HG03103 (cell line): ENCODE measurements around the gene EPN2.

ENCODE experiments used
- ATAC-seq: cut with Tn5 transposase; IDR thresholded peaks from one replicate; pipeline ENCODE4 v1.9.1; 2021; ENCODE audit warnings: low read depth; ENCODE audit not compliant: unreplicated experiment

Gene EPN2

DNA sequence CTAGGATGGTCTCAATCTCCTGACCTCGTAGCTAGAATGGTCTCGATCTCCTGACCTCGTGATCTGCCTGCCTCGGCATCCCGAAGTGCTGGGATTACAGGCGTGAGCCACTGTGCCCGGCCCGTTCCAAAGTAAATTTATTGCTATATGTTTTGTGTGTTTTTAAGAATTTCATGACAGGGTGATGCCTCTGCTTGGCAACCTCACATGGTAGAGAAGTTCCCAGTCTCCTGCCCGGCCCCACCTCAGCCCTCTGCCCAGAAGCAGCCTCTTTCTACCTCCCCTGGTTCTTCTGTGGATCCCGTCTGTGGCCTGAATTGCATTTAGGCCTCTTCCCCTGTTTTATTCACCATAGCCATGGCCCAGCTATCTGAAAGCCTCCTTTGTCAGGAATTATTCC is 70.4 kb downstream of the EPN2 start:
- ATAC-seq: no peak

DNA sequence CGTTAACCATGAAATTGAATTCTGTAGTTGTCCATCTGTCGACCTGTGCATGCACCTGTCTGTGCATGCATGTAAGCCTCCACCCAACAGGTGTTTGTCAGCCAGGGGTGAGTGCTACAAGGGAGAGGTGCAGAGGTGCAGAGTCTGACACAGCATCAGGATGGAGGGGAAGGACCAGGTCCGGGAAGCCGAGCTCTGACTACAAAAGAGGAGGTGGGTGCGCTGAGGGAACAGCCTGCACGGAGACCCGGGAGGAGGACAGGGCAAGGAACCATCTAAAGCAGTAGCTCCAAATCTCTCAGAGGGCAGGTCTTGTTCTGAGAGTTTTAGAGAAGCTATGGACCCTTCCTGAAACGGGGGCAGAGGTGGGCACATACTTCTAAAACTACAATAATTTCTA is 71.2 kb downstream of the EPN2 start:
- ATAC-seq: no peak

DNA sequence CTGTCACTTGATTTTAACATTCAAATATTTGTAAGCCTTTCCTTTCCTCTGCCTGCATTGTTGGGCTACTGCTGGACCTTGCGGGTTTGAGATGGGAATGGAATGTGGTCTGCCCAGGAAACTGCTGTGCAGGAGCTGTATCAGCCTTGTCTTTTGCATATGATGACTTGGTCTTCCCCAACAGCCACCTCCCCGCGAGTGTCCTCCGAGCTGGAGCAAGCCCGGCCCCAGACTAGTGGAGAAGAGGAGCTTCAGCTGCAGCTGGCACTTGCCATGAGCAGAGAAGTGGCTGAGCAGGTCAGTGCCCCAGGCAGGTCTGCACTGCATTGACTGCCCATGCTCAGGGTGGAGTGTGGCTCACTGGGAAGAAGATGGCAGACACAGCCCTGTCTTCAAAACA is 72.5 kb downstream of the EPN2 start:
- ATAC-seq: no peak

DNA sequence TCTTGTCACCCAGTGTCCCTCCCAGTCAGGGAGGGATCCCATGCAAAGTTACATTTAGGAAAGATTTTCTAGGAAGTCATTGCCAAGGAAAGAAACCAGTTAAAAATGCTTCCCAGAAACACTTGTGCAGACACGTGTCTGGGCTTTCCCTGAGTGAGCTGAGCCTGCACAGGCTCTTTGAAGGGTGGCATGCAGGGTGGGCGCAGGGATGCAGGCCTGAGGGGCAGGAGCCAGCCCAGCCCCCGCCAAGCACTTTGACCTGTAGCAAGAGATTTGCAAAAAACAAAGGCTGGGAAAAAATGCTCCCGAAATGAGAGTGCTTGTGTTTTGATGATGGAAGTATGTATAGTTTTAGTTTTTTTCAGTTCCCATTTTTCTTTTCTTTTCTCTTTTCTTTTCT is 73.0 kb downstream of the EPN2 start:
- ATAC-seq: no peak

DNA sequence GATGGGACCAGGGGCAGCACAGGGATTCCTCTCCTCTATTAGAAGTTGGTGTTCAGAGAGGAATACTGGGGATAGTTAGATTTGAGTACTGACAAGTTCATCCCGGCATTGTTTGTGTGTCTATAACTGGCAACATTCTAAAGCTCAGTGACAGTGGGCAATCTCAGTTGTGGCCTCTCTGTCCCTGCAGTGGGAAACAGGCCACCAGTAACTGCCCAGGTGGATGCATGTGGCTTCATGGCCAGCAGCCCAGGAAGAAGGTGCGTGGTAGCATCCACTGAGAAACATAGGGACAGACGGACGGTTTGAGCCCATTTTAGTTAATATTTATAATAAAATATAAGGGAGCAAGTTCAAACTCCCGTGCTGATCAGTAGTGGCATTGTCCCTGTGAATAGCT is 73.8 kb downstream of the EPN2 start:
- ATAC-seq: no peak

DNA sequence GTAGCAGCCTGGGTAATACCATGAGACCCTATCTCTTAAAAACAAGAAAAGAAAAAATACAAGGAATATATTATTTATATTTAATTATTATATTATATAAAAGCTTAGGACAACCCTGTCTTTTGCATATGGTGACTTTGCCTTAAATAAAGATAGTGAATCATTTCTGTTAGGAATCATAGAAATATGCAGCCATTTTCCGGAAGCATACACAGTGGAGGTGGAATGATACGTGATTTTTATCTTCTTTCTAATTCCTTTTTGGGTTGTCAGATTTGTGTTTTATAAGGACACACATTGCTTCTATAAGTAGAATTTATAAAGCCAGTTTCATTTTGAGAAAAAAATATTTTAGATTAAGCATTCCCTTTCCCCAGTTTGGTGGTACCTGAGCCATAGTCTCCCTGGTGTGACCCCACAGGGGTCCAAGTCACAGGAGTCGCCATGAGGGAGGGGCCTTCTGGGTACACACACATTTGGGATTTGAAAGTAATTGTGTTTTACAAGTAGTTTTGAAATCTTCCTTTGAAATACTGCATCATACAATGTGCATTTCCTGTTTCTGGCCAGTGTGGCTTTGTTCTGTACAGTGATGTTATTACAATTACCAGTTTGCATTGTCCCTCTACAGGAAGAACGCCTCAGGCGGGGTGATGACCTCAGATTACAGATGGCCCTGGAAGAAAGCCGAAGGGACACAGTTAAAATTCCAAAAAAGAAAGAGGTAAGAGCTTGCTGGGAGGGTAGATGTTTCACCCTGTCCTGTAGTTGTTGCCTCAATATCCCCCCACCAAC is 74.5 kb downstream of the EPN2 start:
- no peak for ATAC-seq

DNA sequence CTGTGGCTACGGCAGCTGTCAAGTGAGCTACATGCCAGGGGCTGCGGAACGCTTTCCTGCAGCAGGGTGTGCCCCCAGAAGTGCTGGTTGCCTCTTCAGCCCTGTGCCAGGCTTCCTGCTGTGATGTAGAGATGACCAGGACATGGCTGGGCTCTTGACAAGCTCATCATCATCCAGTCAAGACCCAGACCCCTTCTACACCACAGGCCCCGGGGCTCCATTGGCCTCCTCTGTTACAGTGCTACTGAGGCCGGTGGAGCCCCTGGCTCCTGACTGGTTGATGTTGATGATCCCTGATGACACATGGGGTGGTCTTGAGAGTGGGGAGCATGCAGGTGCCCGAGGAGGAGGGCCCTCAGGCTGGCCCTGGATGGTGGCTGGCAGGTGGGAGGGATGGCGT is 75.2 kb downstream of the EPN2 start:
- no peak for ATAC-seq

DNA sequence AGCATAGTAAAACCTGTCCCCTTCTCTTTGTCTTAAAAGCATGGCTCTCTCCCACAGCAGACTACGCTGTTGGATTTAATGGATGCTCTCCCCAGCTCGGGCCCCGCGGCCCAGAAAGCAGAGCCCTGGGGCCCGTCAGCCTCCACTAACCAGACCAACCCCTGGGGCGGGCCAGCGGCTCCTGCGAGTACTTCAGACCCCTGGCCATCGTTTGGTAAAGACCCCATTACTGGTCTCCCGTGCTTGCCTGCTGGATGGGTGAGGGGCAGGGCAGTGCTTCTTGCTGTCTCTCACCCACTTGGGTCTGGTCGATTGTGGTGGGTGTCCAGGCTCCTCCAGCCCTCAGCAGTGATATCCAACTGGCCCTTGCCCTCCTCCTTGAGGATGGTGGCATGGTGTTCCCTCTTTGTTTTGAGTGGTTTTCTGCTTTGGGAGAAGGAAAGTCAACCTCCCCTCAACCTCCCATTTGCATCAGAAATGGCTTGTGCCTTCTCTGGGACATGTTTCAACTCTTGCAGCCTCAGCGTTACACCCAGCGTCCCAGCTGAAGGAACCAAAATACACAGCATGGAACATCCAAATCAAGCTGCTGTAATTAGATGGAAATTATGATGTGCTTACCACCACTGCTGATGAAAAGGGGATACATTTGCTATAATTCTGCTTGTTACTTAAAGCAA is 76.0 kb downstream of the EPN2 start:
- no peak for ATAC-seq

DNA sequence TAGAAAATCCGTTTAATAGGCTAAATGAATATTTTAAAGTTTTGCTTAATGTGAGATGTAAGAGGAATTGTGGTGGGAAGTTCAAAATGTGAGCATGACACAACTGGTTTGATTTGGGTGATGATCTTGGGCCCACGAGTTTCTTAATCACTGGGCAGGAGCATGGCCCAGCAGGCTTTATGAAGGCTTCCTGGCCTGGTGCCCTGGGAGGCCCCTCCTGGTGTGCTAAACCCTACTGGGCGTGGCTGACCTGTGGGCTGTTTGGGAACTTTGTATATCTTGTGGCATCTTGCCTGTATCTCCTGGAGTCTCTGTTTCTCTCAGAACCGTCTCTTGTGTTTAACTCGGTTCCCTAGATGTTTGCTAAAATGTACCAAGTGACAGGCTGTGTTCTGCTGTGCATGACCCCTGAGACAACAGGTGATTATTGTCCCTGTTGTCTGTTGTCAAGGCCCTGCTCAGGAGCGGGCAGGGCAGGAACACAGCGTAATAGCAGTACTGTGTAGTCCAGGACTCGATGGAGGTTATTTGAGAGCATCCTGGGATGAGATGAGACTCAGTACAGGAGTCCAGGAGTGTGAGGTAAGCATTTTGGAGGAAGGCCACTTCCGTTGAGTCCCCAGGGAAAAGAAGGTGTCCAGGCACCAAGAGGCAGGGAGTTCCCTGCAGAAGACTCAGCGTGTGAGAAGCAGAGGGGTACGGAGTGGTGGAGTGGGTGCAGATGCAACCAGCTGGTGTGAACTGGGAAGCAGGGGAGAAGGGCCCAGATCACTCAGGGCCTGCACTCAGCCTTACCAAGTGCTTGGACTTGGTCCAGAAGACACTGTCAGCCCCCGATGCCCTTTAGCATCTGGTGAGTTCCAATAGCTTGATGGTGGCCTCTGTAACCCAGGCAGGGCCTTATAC is 76.8 kb downstream of the EPN2 start:
- ATAC-seq: no peak

DNA sequence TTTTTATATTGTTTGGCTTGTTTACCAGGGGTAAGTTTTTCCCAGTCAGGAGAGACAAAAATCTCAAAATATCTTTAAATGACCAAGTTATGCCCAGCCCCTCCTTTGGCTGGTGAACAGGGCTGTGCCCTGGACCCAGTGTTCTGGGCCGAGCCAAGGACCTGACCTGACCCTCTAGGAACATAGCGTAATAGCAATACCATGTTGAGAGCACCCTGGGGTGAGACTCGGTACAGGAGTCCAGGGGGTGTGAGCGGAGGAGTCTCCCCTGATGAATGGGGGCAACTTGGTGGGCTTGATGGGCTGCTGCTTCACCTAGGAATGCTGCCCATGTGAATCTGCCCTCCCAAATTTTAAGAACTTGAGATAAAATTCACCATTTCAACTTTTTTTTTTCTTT is 77.9 kb downstream of the EPN2 start:
- ATAC-seq: no peak

DNA sequence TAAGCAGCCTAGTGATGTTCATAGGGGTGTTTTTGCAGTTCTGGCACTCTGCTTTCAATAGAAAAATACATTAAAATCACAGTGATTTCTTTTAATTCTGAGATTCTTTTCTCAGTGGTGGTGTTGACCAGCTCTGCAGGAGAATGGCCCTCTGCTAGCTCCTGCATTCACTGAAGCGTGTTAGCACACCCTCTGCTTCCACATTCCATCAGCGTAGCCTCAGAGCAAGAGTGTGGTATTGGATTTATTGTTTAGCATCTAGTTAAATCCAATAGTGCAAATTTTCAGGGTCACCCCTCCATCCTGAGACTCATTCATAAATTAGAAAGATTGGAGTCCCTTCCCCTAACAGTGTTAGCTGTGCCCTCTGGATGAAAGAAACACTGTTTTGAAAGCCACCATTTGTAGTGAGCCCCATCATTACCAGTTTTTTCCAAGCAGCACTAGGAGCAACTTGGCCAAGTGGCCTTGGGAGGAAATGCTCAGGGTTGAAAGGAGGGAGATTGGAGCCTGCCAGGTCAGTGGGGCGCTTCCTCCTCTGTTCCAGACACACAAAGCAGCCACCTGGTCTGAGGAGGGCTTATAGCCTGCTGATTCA is 79.7 kb downstream of the EPN2 start:
- ATAC-seq: no peak

DNA sequence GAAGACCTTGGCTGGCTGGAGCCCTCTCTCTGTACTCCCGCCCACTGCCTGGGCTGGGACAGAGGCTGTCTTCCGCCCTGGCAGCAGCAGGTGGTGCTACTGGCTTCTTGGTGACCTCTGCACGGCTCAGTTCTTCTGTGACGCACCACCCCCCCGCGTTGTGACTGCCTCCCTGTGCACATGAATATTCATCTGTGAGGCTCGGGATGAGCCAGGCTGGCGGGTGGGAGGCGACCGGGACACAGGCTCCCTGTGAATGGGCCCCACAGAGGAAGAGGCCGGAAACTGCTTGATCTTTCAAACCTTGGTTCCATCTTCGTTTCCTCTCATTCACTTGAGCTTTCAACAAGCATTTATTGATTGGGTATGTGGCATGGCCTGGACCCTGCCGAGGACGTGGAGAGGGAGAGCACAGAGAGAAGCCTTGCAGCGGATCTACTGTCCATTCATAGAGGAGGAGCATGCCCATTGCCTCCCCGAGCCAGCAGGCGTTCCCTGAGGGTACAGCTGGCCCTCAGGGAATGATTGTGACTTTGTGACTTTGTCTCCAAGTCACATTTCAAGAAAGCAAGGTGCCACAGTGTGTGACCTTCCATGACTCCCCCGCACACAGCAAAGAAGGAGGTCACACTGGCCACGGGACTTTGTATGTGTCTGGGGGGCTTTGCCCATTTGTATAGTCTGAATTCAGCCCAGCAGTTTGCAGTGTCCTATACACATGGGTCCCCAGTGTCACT is 80.4 kb downstream of the EPN2 start:
- ATAC-seq: no peak

DNA sequence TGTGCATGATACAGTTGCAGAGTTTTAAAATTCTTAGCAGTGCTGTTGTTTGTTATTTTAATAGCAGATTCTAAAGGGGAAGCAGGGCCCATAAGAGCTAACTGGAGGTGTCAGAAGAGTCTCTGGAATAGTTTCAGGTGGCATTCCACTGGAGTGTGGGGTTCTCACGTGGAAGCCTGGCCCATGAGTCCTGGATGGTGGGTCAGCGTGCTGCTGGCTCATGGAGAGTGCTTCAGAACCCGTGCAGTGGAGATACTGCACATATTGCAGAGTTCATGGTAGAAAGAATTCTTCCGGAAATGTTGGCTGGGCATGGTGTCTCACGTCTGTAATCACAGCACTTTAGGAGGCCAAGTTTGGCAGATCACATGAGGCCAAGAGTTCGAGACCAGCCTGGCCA is 81.4 kb downstream of the EPN2 start:
- no peak for ATAC-seq

DNA sequence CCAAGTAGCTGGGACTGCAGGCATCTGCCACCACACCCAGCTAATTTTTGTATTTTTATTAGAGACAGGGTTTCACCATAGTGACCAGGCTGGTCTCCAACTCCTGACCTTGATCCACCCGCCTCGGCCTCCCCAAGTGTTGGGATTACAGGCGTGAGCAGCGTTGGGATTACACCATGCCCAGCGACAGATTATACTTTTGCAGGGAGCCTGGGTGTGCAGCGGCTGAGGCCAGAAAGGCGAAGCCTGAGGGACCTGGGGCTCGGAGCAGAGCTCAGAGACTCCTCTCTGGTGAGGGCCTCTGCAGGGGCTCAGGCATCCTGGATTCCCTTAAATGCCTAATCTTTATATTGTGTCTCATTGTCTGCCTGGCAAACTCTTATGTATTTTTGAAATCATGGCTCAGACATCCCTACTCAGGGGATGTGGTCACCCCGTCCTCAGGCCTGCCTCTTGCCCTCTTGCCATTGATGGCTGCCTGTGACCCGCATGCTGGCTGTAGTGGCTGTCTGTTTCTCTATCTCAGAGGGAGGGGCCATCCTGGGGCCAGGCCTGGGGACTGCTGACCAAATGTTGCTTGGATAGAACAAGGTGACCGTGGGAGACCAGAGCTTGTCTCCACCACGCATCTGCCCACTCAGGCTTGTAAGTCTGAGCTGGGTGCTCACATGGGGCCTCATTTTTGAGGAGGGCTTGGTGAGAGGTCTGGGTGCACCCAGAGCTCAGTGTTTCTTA is 82.8 kb downstream of the EPN2 start:
- no peak for ATAC-seq

DNA sequence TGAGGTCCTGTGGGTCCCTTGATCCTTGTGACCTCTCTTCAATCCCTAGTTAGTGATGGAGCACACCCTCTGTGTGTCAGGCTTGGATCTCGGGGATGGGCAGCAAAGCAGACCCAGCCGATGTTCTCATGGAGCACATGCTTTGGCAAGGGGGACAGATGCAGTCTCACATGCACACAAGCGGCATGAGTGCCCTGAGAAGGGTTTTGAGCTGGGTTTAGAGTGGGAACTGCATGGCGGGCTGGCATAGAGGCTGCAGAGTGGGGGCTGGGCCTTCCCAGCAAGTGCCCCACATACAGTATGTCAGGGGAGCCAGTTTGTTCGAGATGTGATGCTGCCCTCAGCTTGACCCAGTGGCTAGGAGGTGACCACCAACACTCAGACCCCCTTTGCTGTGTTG is 83.7 kb downstream of the EPN2 start:
- no peak for ATAC-seq

DNA sequence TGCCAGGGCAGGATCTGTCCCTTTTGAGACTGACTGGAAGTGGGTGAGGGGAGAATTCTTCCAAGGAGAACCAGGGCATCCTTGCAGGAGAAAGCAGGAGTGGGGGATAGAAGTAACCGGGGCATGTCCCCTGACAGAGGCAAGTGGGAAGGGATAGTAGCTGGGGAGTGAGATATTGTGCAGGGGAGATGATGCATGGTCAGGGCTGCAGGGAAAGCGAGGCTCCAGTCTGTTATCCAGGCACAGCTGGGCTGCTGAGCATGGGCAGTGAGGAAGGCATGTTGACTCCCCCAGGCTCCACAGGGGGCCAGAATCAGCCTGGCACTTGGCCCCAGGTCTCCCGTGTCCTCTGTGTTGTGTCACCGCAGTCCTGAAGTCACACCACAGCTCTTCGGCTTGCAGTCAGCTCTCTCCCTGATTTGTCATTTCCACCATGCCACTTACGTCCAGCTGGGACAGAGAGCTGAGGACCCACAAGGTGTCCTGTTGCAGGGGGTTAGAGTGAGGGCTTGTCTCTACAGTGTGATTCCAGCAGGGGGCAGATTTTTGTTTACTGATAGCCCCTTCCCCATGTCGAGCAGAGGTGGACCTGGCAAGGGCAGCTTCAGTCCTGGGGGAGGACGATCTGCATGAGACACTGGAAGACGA is 84.4 kb downstream of the EPN2 start:
- ATAC-seq: no peak

DNA sequence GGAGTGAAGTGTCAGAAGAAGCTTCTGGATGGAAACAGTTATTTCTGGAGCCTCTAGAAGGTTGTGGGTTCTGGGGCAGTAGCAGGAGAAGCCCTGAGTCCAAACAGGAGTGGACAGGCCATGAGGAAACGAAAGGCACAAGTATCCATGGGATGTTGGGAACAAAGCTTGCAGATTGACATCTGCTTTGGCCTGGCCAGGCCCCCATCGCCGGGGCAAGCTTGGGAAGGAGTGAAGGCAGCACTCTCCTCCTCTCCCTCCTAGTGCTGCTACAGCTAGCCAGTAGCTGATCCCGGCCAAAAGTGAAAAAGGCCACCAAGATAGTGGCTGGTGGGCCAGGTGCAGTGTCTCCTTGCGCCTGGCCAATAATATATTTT is 85.0 kb downstream of the EPN2 start:
- ATAC-seq: no peak

DNA sequence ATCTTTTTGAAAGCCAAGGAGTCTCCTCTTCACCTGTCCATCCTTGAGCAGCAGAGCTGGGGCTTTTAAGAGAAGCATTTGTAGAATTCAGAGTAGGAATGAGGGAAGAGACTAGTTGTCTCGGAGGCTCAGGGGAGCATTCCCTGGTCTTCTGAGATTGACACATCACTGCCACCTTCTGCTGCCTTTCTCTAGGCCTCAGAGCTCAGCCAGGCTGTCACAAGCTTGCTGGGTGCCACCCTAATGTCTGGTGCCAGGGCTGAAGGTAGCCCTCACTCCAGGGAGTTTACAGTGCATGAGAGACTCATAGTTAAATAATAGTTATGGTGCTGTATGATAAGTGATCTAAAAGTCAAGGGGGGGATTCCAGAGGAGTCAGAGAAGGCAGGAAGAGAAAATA is 85.7 kb downstream of the EPN2 start:
- no peak for ATAC-seq

DNA sequence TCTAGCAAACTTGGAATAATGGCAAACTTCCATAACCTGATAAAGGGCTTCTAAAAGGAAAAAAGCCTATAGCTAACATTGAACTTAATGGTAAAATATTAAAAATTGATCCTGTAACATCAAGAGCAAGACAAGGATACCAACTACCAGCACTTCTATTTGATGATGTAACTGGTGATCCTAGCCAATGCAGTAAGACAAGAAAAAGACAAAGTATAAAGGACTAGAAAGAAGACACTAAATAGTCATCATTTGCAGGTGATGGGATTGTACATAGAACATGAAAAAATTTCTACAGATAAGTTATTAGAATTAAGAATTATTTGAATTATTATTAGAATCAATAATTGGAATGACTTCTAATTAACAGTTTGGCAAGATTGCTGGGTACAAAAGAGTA is 88.4 kb downstream of the EPN2 start:
- ATAC-seq: no peak
